ENCODE measurements around the gene MACROD2.

MACROD2 gene

GRCh38 chr20:15917283-15917682 is 1922.0 kb downstream of the MACROD2 start:
- no peak for DNase-seq

GRCh38 chr20:15918631-15919030 is 1923.3 kb downstream of the MACROD2 start:
- no peak for DNase-seq

GRCh38 chr20:15919118-15919517 is 1923.8 kb downstream of the MACROD2 start:
- DNase-seq, result no peak

GRCh38 chr20:15921930-15922329 is 1926.6 kb downstream of the MACROD2 start:
- no peak for DNase-seq

GRCh38 chr20:15922556-15922955 is 1927.2 kb downstream of the MACROD2 start:
- DNase-seq, result no peak

- DNase-seq, result no peak
Measured at GRCh38 chr20:15923030-15923776, 1927.9 kb downstream of the MACROD2 start.

GRCh38 chr20:15924556-15924955 is 1929.2 kb downstream of the MACROD2 start:
- no peak for DNase-seq

- DNase-seq, result no peak
Measured at GRCh38 chr20:15925376-15925775, 1930.1 kb downstream of the MACROD2 start.

GRCh38 chr20:15927893-15928650 is 1932.8 kb downstream of the MACROD2 start:
- no peak for DNase-seq

GRCh38 chr20:15928946-15929345 is 1933.6 kb downstream of the MACROD2 start:
- DNase-seq, result no peak

- no peak for DNase-seq
Measured at GRCh38 chr20:15930311-15931305, 1935.3 kb downstream of the MACROD2 start.

GRCh38 chr20:15931897-15932296 is 1936.6 kb downstream of the MACROD2 start:
- DNase-seq, result no peak

- DNase-seq, result no peak
Measured at GRCh38 chr20:15937179-15937578, 1941.9 kb downstream of the MACROD2 start.

- no peak for DNase-seq
Measured at GRCh38 chr20:15938847-15939246, 1943.5 kb downstream of the MACROD2 start.

GRCh38 chr20:15940127-15940526 is 1944.8 kb downstream of the MACROD2 start:
- DNase-seq, result no peak

- DNase-seq, result no peak
Measured at GRCh38 chr20:15942130-15942529, 1946.8 kb downstream of the MACROD2 start.

- no peak for DNase-seq
Measured at GRCh38 chr20:15945289-15945688, 1950.0 kb downstream of the MACROD2 start.

GRCh38 chr20:15949391-15949790 is 1954.1 kb downstream of the MACROD2 start:
- DNase-seq, result no peak

- no peak for DNase-seq
Measured at GRCh38 chr20:15951658-15952057, 1956.3 kb downstream of the MACROD2 start.

- DNase-seq, result no peak
Measured at GRCh38 chr20:15958142-15958541, 1962.8 kb downstream of the MACROD2 start.

- no peak for DNase-seq
Measured at GRCh38 chr20:15965165-15965564, 1969.8 kb downstream of the MACROD2 start.

GRCh38 chr20:15967334-15967733 is 1972.0 kb downstream of the MACROD2 start:
- no peak for DNase-seq
